Tibial artery (tissue), 4 donors: Measurements from ENCODE around the gene TBXAS1.

Experiments
- DNase-seq, 2 donors: peaks; one replicate each; pipeline ENCODE4 v3.0.0-alpha.2; 2019
- H3K27ac ChIP-seq, 2 donors: fragments of 200-600 bp; sonication (generic) in 1 of 2; 1 replicate in 1 of 2; 2 replicates in 1 of 2; pipeline ENCODE4 v1.5.1; 2018 to 2019; ENCODE audit warnings: mild to moderate bottlenecking in 1 of 2
- H3K27me3 ChIP-seq, 2 donors: fragments of 200-600 bp; sonication (generic) in 1 of 2; one replicate each; pipeline versions ENCODE4 v1.5.1 to v1.6.0; 2016 to 2019
- H3K36me3 ChIP-seq, 3 donors: fragments of 200-600 bp; sonication (generic) in 2 of 3; one replicate each; pipeline ENCODE4 v1.5.1; 2016 to 2019; ENCODE audit warnings: mild to moderate bottlenecking in 2 of 3
- H3K4me1 ChIP-seq, 4 donors: fragments of 200-600 bp; sonication (generic) in 2 of 4; 1 replicate in 3 of 4; 2 replicates in 1 of 4; pipeline ENCODE4 v1.5.1; 2016 to 2019
- H3K4me3 ChIP-seq, 2 donors: fragments of 200-600 bp; sonication (generic) in 1 of 2; 1 replicate in 1 of 2; 2 replicates in 1 of 2; pipeline ENCODE4 v1.5.1; 2018 to 2019; ENCODE audit warnings: mild to moderate bottlenecking in 2 of 2
- H3K9me3 ChIP-seq, 3 donors: fragments of 200-600 bp; sonication (generic) in 1 of 3; one replicate each; pipeline ENCODE4 v1.5.1; 2016 to 2019
- CTCF ChIP-seq, 2 experiments: fragments of 200-600 bp in 1 of 2; fragments of 450-650 bp in 1 of 2; IDR thresholded peaks; one replicate each; pipeline ENCODE4 v1.5.1; 2017 to 2019; ENCODE audit warnings: antibody characterized with exemption in 2 of 2, mild to moderate bottlenecking in 1 of 2, moderate library complexity in 1 of 2
- intact Hi-C: fragments of 100-400 bp; cut with DNase I; formaldehyde crosslinking; loops from one replicate; pipeline ENCODE4 v1.15.0; 2023; ENCODE audit warnings: low total_unique reads

The TBXAS1 gene

GRCh38 chr7:139808427-139808826, 20.6 kb upstream of the TBXAS1 start:
- no peak for DNase-seq
- Histone ChIP-seq H3K36me3 (no peaks in the 10 kb centered on the region), H3K27me3 (no peaks in the 10 kb centered on the region), H3K27ac (no peak overlapping the region), H3K4me1 (peaks cover 0 to 8% (median 0%) of the 10 kb centered on the region in 4 donors), H3K9me3 (no peaks in the 10 kb centered on the region), H3K4me3 (no peak overlapping the region)
- TF ChIP-seq CTCF (IDR thresholded peaks at IDR 0.05): no peak
- intact Hi-C loops: no loop called here

GRCh38 chr7:139808846-139809442, 20.1 kb upstream of the TBXAS1 start:
- no peaks in the 10 kb centered on the region for H3K27me3 ChIP-seq
- no peaks in the 10 kb centered on the region for H3K9me3 ChIP-seq
- no peak overlapping the region for H3K4me3 ChIP-seq
- intact Hi-C loops: no loop called here
- DNase-seq: no peak
- H3K4me1 ChIP-seq: peaks cover 0 to 8% (median 0%) of the 10 kb centered on the region in 4 donors
- H3K27ac ChIP-seq: no peak overlapping the region
- no peak for TF ChIP-seq CTCF (IDR thresholded peaks at IDR 0.05)
- no peaks in the 10 kb centered on the region for H3K36me3 ChIP-seq

- intact Hi-C loops: no loop called here
- TF ChIP-seq CTCF (IDR thresholded peaks at IDR 0.05): no peak
- no peaks in the 10 kb centered on the region for H3K36me3 ChIP-seq
- no peak overlapping the region for H3K4me3 ChIP-seq
- no peak for DNase-seq
- H3K4me1 ChIP-seq: peaks cover 0 to 8% (median 0%) of the 10 kb centered on the region in 4 donors
- no peak overlapping the region for H3K27ac ChIP-seq
- H3K27me3 ChIP-seq: no peaks in the 10 kb centered on the region
- H3K9me3 ChIP-seq: no peaks in the 10 kb centered on the region
These were observed 18.0 kb upstream of the TBXAS1 start for GRCh38 chr7:139811066-139811465.

GRCh38 chr7:139813151-139813550, 15.9 kb upstream of the TBXAS1 start:
- Histone ChIP-seq H3K4me1 (peaks cover 0 to 8% (median 0%) of the 10 kb centered on the region in 4 donors), H3K27me3 (no peaks in the 10 kb centered on the region), H3K4me3 (no peak overlapping the region), H3K36me3 (no peaks in the 10 kb centered on the region), H3K27ac (no peak overlapping the region), H3K9me3 (no peaks in the 10 kb centered on the region)
- intact Hi-C loops: no loop called here
- no peak for DNase-seq
- TF ChIP-seq CTCF (IDR thresholded peaks at IDR 0.05): no peak

- no peak for DNase-seq
- no peak for TF ChIP-seq CTCF (IDR thresholded peaks at IDR 0.05)
- intact Hi-C loops: no loop called here
- H3K27me3 ChIP-seq: no peaks in the 10 kb centered on the region
- no peaks in the 10 kb centered on the region for H3K36me3 ChIP-seq
- H3K27ac ChIP-seq: no peak overlapping the region
- H3K4me1 ChIP-seq: peaks cover 0 to 8% (median 0%) of the 10 kb centered on the region in 4 donors
- H3K9me3 ChIP-seq: no peaks in the 10 kb centered on the region
- no peak overlapping the region for H3K4me3 ChIP-seq
These were observed 15.4 kb upstream of the TBXAS1 start for GRCh38 chr7:139813689-139814088.

- TF ChIP-seq CTCF (IDR thresholded peaks at IDR 0.05): no peak
- no peaks in the 10 kb centered on the region for H3K4me1 ChIP-seq
- H3K27me3 ChIP-seq: no peaks in the 10 kb centered on the region
- H3K4me3 ChIP-seq: no peak overlapping the region
- DNase-seq: no peak
- H3K9me3 ChIP-seq: no peaks in the 10 kb centered on the region
- no peaks in the 10 kb centered on the region for H3K36me3 ChIP-seq
- intact Hi-C loops: no loop called here
- no peak overlapping the region for H3K27ac ChIP-seq
These were observed 11.8 kb upstream of the TBXAS1 start for GRCh38 chr7:139817249-139817648.
